GM20431 (cell line): ENCODE data around the gene VSTM2L.

ENCODE experiments used
- in situ Hi-C: fragments of 300-500 bp; cut with MseI, MboI; formaldehyde crosslinking; loops from one replicate; pipeline ENCODE4 v1.15.0; 2020; ENCODE audit warnings: low sequenced_read_pairs; ENCODE audit not compliant: unreplicated experiment

VSTM2L gene

GRCh38 chr20:37915434-37915787, 12.5 kb downstream of the VSTM2L start:
- in situ Hi-C loops: no loop called here

GRCh38 chr20:37915800-37916570, 13.1 kb downstream of the VSTM2L start:
- in situ Hi-C loops: no loop called here

GRCh38 chr20:37917461-37917860, 14.5 kb downstream of the VSTM2L start:
- in situ Hi-C loops: no loop called here

GRCh38 chr20:37918035-37918434, 15.1 kb downstream of the VSTM2L start:
- in situ Hi-C loops: no loop called here

- in situ Hi-C loops: no loop called here
Measured at GRCh38 chr20:37919389-37920040, 16.6 kb downstream of the VSTM2L start.

GRCh38 chr20:37920270-37920669, 17.3 kb downstream of the VSTM2L start:
- in situ Hi-C loops: no loop called here

GRCh38 chr20:37920679-37921322, 17.9 kb downstream of the VSTM2L start:
- in situ Hi-C loops: no loop called here

GRCh38 chr20:37921341-37921929, 18.5 kb downstream of the VSTM2L start:
- in situ Hi-C loops: no loop called here

GRCh38 chr20:37922016-37922415, 19.1 kb downstream of the VSTM2L start:
- in situ Hi-C loops: no loop called here

GRCh38 chr20:37925265-37926165, 22.6 kb downstream of the VSTM2L start:
- in situ Hi-C loops: no loop called here

GRCh38 chr20:37926612-37927011, 23.7 kb downstream of the VSTM2L start:
- in situ Hi-C loops: no loop called here

GRCh38 chr20:37927410-37928095, 24.6 kb downstream of the VSTM2L start:
- in situ Hi-C loops: no loop called here

- in situ Hi-C loops: no loop called here
Measured at GRCh38 chr20:37928996-37929682, 26.2 kb downstream of the VSTM2L start.

GRCh38 chr20:37929683-37930014, 26.7 kb downstream of the VSTM2L start:
- in situ Hi-C loops: no loop called here

GRCh38 chr20:37931153-37931922, 28.4 kb downstream of the VSTM2L start:
- in situ Hi-C loops: no loop called here

GRCh38 chr20:37932074-37932473, 29.1 kb downstream of the VSTM2L start:
- in situ Hi-C loops: no loop called here

- in situ Hi-C loops: no loop called here
Measured at GRCh38 chr20:37932919-37933318, 30.0 kb downstream of the VSTM2L start.
